Tibial nerve (tissue), 4 donors: ENCODE measurements around the gene CBARP. TPM values are rescaled to one million over a fixed set of nuclear protein-coding genes. Genes with fewer than 3 reads are reported as not detected.

Experiments
- DNase-seq, 2 donors: peaks; one replicate each; pipeline ENCODE4 v3.0.0-alpha.2; 2019; ENCODE audit warnings: low spot score in 2 of 2
- H3K27ac ChIP-seq, 4 donors: fragments of 200-600 bp; sonication (generic) in 3 of 4; one replicate each; pipeline ENCODE4 v1.5.1; 2017 to 2019; ENCODE audit warnings: mild to moderate bottlenecking in 1 of 4
- H3K27me3 ChIP-seq, 2 donors: fragments of 200-600 bp; sonication (generic) in 1 of 2; one replicate each; pipeline versions ENCODE4 v1.5.1 to v1.6.0; 2017 to 2019
- H3K36me3 ChIP-seq, 3 donors: fragments of 200-600 bp; sonication (generic); one replicate each; pipeline ENCODE4 v1.5.1; 2018 to 2019
- H3K4me1 ChIP-seq, 4 donors: fragments of 200-600 bp; sonication (generic) in 3 of 4; one replicate each; pipeline ENCODE4 v1.5.1; 2017 to 2019
- H3K4me3 ChIP-seq, 4 donors: fragments of 200-600 bp; sonication (generic) in 3 of 4; one replicate each; pipeline ENCODE4 v1.5.1; 2017 to 2019; ENCODE audit warnings: mild to moderate bottlenecking in 1 of 4, moderate library complexity in 1 of 4
- H3K9me3 ChIP-seq, 4 donors: fragments of 200-600 bp; sonication (generic) in 3 of 4; one replicate each; pipeline ENCODE4 v1.5.1; 2017 to 2019
- EP300 ChIP-seq, 2 donors: sonication (generic); formaldehyde crosslinking; IDR thresholded peaks; one replicate each; pipeline ENCODE4 v1.6.1; 2017; ENCODE audit warnings: antibody characterized with exemption in 2 of 2, mild to moderate bottlenecking in 1 of 2
- POLR2A ChIP-seq, 2 donors: fragments of 450-650 bp; IDR thresholded peaks; one replicate each; pipeline ENCODE4 v1.6.1; 2017; ENCODE audit warnings: antibody characterized with exemption in 2 of 2, mild to moderate bottlenecking in 2 of 2, moderate library complexity in 2 of 2
- WGBS, 2 donors: methylation state at CpG; one replicate each; pipeline ENCODE4 v1.1.5; 2018; 5-methylcytosine and 5-hydroxymethylcytosine counted together
- total RNA-seq, 4 donors: library from RNA; depleted of rRNA; stranded (reverse); fragments of >200 nt; gene quantifications; one replicate each; pipeline ENCODE4 v1.1.0, GENCODE V29; 2016
- TF ChIP-seq, protein P1 (sequence below), 5 experiments: fragments of 200-600 bp in 3 of 5; fragments of 450-650 bp in 2 of 5; sonication (generic) in 3 of 5; IDR thresholded peaks; one replicate each; pipeline ENCODE4 v1.5.1; 2016 to 2019; ENCODE audit warnings: antibody characterized with exemption in 5 of 5, mild to moderate bottlenecking in 3 of 5, moderate library complexity in 2 of 5

The CBARP gene
- total RNA-seq, 4 donors from 2014 or later, result 0.22 to 3.9 (median 1.4) TPM

DNA sequence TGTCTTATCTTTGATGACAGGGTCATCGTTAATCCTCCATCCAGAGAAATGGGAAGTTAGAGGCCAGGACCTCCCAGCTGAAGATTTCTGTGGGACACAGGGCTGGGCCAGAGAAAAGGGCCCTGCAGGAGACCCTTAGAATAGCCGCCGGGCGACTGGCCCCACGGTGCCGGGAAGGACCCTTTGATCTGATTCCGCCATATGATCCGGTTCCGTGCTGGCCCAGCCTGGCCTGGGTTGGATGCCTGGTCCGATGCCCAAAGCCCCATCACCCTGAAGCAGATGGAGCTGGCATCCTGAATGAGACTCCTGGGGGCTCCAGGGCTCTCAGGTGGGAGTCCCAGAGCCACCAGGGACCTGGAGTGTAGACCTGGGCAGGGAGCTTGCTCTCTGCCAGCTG lies 38.3 kb downstream of the CBARP start:
- H3K4me1 ChIP-seq, result peaks cover 0 to 9% (median 4%) of the 10 kb centered on the region in 4 donors
- H3K27ac ChIP-seq, result no peak overlapping the region
- H3K9me3 ChIP-seq, result no peaks in the 10 kb centered on the region
- no peaks in the 10 kb centered on the region for H3K36me3 ChIP-seq
- H3K27me3 ChIP-seq, result no peaks in the 10 kb centered on the region
- H3K4me3 ChIP-seq, result no peak overlapping the region
- DNase-seq, result no peak
- no peak for TF ChIP-seq EP300 (IDR thresholded peaks at IDR 0.05)
- TF ChIP-seq, protein P1, sequence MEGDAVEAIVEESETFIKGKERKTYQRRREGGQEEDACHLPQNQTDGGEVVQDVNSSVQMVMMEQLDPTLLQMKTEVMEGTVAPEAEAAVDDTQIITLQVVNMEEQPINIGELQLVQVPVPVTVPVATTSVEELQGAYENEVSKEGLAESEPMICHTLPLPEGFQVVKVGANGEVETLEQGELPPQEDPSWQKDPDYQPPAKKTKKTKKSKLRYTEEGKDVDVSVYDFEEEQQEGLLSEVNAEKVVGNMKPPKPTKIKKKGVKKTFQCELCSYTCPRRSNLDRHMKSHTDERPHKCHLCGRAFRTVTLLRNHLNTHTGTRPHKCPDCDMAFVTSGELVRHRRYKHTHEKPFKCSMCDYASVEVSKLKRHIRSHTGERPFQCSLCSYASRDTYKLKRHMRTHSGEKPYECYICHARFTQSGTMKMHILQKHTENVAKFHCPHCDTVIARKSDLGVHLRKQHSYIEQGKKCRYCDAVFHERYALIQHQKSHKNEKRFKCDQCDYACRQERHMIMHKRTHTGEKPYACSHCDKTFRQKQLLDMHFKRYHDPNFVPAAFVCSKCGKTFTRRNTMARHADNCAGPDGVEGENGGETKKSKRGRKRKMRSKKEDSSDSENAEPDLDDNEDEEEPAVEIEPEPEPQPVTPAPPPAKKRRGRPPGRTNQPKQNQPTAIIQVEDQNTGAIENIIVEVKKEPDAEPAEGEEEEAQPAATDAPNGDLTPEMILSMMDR (IDR thresholded peaks at IDR 0.05), result no peak
- TF ChIP-seq POLR2A (IDR thresholded peaks at IDR 0.05), result no peak
- 90 to 94% methylated on average over 10 of the region's 10 CpGs for WGBS, 2 donors

DNA sequence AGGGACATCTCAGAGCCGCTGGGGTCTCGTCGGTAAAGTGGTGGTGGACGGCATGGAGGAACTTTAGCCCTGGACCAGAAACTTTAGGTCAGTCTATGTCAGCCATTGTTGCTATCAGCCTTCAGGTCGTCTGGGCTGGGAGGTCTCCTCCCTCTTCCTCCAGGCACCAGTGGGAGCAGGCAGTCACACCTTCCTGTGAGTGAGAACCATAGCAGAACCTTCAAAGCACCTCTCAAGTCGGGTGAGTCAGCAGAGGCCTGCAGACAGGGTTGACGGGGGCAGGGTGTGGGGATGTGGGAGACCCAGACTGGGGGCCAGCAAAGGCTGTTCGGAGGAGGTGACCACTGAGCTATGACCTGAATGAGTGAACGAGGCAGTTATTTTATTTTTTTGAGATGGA lies 48.4 kb downstream of the CBARP start:
- 69 to 76% methylated on average over 9 of the region's 9 CpGs for WGBS, 2 donors
- Histone ChIP-seq H3K27ac (no peak overlapping the region), H3K4me3 (no peak overlapping the region), H3K36me3 (no peaks in the 10 kb centered on the region), H3K9me3 (no peaks in the 10 kb centered on the region), H3K4me1 (peaks cover 0 to 11% (median 0%) of the 10 kb centered on the region in 4 donors), H3K27me3 (no peaks in the 10 kb centered on the region)
- DNase-seq, result no peak
- TF ChIP-seq EP300 (IDR thresholded peaks at IDR 0.05), result no peak
- TF ChIP-seq POLR2A (IDR thresholded peaks at IDR 0.05), result no peak
- TF ChIP-seq, protein P1 (IDR thresholded peaks at IDR 0.05), result no peak

DNA sequence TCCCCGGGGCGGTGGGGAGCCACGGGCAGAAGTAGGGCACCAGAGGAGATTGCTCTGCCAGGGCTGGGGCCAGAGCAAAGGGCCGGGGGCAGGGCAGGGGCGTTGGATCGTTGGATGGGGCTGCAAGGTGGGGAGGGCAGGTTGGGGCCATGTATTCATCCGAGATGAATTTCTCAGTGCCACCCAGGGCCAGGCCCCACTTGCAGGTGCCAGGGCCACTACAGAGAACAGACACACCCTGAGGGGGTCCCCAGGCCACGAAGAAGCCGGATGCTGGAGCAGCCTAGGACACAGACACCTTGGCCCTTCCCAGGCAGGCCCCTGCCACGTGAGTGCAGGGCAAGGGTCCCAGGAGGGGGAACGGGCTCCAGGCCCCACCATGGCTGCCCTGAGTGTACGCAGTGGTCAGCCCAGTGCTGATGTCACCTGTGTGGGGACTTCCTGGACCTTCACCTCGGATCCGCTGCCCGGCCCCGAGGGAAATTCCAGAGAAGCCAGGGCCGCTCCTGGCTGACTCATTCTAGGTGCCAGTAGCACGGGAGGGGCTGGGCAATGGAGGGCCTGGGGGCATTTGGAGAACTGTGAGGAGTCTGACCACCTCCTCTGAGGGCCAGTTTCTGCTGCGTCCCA lies 54.1 kb downstream of the CBARP start:
- WGBS, 2 donors, result 79 to 83% methylated on average over 9 to 18 of the region's 19 CpGs

DNA sequence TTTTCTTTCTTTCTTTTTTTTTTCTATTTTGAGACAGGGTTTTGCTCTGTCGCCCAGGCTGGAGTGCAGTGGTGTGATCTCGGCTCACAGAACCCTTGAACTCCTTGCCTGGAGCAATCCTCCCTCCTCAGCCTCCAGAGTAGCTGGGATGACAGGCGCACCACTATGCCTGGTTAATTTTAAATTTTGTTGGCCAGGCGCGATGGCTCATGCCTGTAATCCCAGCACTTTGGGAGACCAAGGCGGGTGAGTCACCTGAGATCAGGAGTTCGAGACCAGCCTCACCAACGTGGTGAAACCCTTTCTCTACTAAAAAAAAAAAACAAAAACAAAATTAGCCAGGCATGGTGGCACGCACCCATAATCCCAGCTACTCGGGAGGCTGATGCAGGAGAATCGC lies 55.1 kb downstream of the CBARP start:
- peaks cover 0 to 14% (median 7%) of the 10 kb centered on the region in 4 donors for H3K4me1 ChIP-seq
- no peak for DNase-seq
- H3K4me3 ChIP-seq, result no peak overlapping the region
- H3K27me3 ChIP-seq, result no peaks in the 10 kb centered on the region
- TF ChIP-seq, protein P1 (IDR thresholded peaks at IDR 0.05), result no peak
- no peak for TF ChIP-seq EP300 (IDR thresholded peaks at IDR 0.05)
- TF ChIP-seq POLR2A (IDR thresholded peaks at IDR 0.05), result no peak
- H3K27ac ChIP-seq, result no peak overlapping the region
- 80 to 91% methylated on average over 11 of the region's 11 CpGs for WGBS, 2 donors
- no peaks in the 10 kb centered on the region for H3K9me3 ChIP-seq
- no peaks in the 10 kb centered on the region for H3K36me3 ChIP-seq

More for the DNA sequence above, 54.1 kb downstream of the CBARP start:
- H3K36me3 ChIP-seq, result no peaks in the 10 kb centered on the region
- H3K4me1 ChIP-seq, result peaks cover 0 to 9% (median 7%) of the 10 kb centered on the region in 4 donors
- no peaks in the 10 kb centered on the region for H3K27me3 ChIP-seq
- H3K27ac ChIP-seq, result no peak overlapping the region
- TF ChIP-seq EP300 (IDR thresholded peaks at IDR 0.05) (no peak), POLR2A (IDR thresholded peaks at IDR 0.05) (no peak)
- TF ChIP-seq, protein P1 (IDR thresholded peaks at IDR 0.05), result no peak
- DNase-seq, result no peak
- no peak overlapping the region for H3K4me3 ChIP-seq
- no peaks in the 10 kb centered on the region for H3K9me3 ChIP-seq

DNA sequence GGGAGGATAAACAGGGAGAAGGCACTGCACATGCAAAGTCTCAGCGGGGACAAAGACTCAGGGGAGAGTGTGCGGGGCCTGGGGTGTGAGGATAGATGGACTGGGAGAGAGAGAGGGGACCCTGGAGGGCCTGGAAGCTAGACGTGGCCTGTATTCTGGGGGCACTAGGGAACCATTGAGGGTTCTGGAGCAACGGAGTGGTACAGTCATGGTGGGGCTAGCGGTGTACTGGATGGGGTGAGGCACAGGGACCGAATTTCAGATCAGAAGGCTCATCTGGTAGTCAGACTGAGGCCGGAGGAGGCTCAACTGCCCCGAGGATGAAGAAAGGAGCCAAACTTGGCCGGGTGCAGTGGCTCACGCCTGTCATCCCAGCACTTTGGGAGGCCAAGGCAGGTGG lies 55.7 kb downstream of the CBARP start:
- Histone ChIP-seq H3K27me3 (no peaks in the 10 kb centered on the region), H3K36me3 (no peaks in the 10 kb centered on the region), H3K27ac (no peak overlapping the region), H3K4me3 (no peak overlapping the region), H3K9me3 (no peaks in the 10 kb centered on the region), H3K4me1 (peaks cover 0 to 21% (median 7%) of the 10 kb centered on the region in 4 donors)
- no peak for DNase-seq
- WGBS, 2 donors, result 90 to 91% methylated on average over 10 of the region's 10 CpGs
- no peak for TF ChIP-seq POLR2A (IDR thresholded peaks at IDR 0.05)
- TF ChIP-seq EP300 (IDR thresholded peaks at IDR 0.05), result no peak
- TF ChIP-seq, protein P1 (IDR thresholded peaks at IDR 0.05), result no peak
